ENCODE data around the gene BARHL1.

Gene BARHL1

GRCh38 chr9:132609184-132609583 lies 26.8 kb downstream of the BARHL1 start:
- Histone ChIP-seq H3K9me3 (ENCODE audit: control insufficient read depth, insufficient read depth, low read depth, low read length) (no peaks in the 10 kb centered on the region), H3K27ac (ENCODE audit: extremely low read depth, low read depth, low read length) (no peak overlapping the region), H3K4me3 (ENCODE audit: low read depth, low read length) (no peak overlapping the region), H3K36me3 (ENCODE audit: control insufficient read depth in 2 of 2, insufficient read depth in 1 of 2, low read length in 2 of 2) (peaks cover 3 to 68% of the 10 kb centered on the region in 2 experiments; a peak in 2 of 3 replicates), H3K4me1 (ENCODE audit: control insufficient read depth, insufficient read depth, low read length) (no peaks in the 10 kb centered on the region)
- ChIA-PET CTCF (no interaction called here), POLR2A (no interaction called here)
- TF ChIP-seq ZNF350 (tag by site-specific recombination; IDR thresholded peaks at IDR 0.05) = no peak
- no peak for TF ChIP-seq KLF10 (tag by site-specific recombination; IDR thresholded peaks at IDR 0.05)
- no peak for TF ChIP-seq ZNF133 (tag by site-specific recombination; IDR thresholded peaks at IDR 0.05)
- TF ChIP-seq REPIN1 (tag by site-specific recombination; IDR thresholded peaks at IDR 0.05; ENCODE audit: low read depth) = no peak
- TF ChIP-seq, protein P1, sequence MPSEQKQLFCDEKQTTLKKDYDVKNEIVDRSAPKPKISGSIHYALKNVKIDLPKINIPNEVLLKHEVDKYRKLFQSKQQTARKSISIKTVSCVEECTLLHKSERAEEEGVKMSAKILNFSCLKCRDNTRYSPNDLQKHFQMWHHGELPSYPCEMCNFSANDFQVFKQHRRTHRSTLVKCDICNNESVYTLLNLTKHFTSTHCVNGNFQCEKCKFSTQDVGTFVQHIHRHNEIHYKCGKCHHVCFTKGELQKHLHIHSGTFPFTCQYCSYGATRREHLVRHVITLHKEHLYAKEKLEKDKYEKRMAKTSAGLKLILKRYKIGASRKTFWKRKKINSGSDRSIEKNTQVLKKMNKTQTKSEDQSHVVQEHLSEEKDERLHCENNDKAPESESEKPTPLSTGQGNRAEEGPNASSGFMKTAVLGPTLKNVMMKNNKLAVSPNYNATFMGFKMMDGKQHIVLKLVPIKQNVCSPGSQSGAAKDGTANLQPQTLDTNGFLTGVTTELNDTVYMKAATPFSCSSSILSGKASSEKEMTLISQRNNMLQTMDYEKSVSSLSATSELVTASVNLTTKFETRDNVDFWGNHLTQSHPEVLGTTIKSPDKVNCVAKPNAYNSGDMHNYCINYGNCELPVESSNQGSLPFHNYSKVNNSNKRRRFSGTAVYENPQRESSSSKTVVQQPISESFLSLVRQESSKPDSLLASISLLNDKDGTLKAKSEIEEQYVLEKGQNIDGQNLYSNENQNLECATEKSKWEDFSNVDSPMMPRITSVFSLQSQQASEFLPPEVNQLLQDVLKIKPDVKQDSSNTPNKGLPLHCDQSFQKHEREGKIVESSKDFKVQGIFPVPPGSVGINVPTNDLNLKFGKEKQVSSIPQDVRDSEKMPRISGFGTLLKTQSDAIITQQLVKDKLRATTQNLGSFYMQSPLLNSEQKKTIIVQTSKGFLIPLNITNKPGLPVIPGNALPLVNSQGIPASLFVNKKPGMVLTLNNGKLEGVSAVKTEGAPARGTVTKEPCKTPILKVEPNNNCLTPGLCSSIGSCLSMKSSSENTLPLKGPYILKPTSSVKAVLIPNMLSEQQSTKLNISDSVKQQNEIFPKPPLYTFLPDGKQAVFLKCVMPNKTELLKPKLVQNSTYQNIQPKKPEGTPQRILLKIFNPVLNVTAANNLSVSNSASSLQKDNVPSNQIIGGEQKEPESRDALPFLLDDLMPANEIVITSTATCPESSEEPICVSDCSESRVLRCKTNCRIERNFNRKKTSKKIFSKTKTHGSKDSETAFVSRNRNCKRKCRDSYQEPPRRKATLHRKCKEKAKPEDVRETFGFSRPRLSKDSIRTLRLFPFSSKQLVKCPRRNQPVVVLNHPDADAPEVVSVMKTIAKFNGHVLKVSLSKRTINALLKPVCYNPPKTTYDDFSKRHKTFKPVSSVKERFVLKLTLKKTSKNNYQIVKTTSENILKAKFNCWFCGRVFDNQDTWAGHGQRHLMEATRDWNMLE (tag by site-specific recombination; conservative IDR thresholded peaks at IDR 0.05; ENCODE audit: low read depth) = no peak
- TF ChIP-seq ZNF391 (tag by site-specific recombination; IDR thresholded peaks at IDR 0.05; ENCODE audit: borderline replicate concordance, low read depth) = no peak
- no peak for TF ChIP-seq ZNF792 (tag by site-specific recombination; IDR thresholded peaks at IDR 0.05)
- TF ChIP-seq ZNF138 (tag by site-specific recombination; IDR thresholded peaks at IDR 0.05; ENCODE audit: borderline replicate concordance) = no peak
- TF ChIP-seq KLF16 (tag by site-specific recombination; IDR thresholded peaks at IDR 0.05) = no peak
- no peak for TF ChIP-seq ZNF292 (tag by site-specific recombination; IDR thresholded peaks at IDR 0.05; ENCODE audit: borderline replicate concordance, low read depth)
- no peak for TF ChIP-seq ZNF501 (tag by site-specific recombination; IDR thresholded peaks at IDR 0.05)
- TF ChIP-seq, protein P2, sequence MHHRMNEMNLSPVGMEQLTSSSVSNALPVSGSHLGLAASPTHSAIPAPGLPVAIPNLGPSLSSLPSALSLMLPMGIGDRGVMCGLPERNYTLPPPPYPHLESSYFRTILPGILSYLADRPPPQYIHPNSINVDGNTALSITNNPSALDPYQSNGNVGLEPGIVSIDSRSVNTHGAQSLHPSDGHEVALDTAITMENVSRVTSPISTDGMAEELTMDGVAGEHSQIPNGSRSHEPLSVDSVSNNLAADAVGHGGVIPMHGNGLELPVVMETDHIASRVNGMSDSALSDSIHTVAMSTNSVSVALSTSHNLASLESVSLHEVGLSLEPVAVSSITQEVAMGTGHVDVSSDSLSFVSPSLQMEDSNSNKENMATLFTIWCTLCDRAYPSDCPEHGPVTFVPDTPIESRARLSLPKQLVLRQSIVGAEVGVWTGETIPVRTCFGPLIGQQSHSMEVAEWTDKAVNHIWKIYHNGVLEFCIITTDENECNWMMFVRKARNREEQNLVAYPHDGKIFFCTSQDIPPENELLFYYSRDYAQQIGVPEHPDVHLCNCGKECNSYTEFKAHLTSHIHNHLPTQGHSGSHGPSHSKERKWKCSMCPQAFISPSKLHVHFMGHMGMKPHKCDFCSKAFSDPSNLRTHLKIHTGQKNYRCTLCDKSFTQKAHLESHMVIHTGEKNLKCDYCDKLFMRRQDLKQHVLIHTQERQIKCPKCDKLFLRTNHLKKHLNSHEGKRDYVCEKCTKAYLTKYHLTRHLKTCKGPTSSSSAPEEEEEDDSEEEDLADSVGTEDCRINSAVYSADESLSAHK (tag by site-specific recombination; IDR thresholded peaks at IDR 0.05) = no peak

GRCh38 chr9:132609829-132610228 lies 27.4 kb downstream of the BARHL1 start:
- Histone ChIP-seq H3K27ac (ENCODE audit: extremely low read depth, low read depth, low read length) (no peak overlapping the region), H3K4me1 (ENCODE audit: control insufficient read depth, insufficient read depth, low read length) (no peaks in the 10 kb centered on the region), H3K4me3 (ENCODE audit: low read depth, low read length) (no peak overlapping the region), H3K9me3 (ENCODE audit: control insufficient read depth, insufficient read depth, low read depth, low read length) (no peaks in the 10 kb centered on the region), H3K36me3 (ENCODE audit: control insufficient read depth in 2 of 2, insufficient read depth in 1 of 2, low read length in 2 of 2) (peaks cover 3 to 72% of the 10 kb centered on the region in 2 experiments; a peak in 2 of 3 replicates)
- TF ChIP-seq ZNF248 (tag by site-specific recombination; IDR thresholded peaks at IDR 0.05) (no peak), SALL2 (tag by site-specific recombination; IDR thresholded peaks at IDR 0.05; ENCODE audit: borderline replicate concordance) (no peak), ZNF350 (tag by site-specific recombination; IDR thresholded peaks at IDR 0.05) (no peak), WT1 (tag by site-specific recombination; IDR thresholded peaks at IDR 0.05) (no peak), MEIS1 (CRISPR knock-in tag; IDR thresholded peaks at IDR 0.05; ENCODE audit: borderline replicate concordance) (no peak), ZNF837 (tag by site-specific recombination; IDR thresholded peaks at IDR 0.05) (no peak), ZFHX2 (tag by site-specific recombination; conservative IDR thresholded peaks at IDR 0.05) (no peak), ZNF660 (tag by site-specific recombination; IDR thresholded peaks at IDR 0.05) (no peak), ZSCAN23 (tag by site-specific recombination; IDR thresholded peaks at IDR 0.05) (no peak), ZNF692 (tag by site-specific recombination; IDR thresholded peaks at IDR 0.05) (no peak), ZNF416 (tag by site-specific recombination; IDR thresholded peaks at IDR 0.05) (no peak)
- TF ChIP-seq, protein P3, sequence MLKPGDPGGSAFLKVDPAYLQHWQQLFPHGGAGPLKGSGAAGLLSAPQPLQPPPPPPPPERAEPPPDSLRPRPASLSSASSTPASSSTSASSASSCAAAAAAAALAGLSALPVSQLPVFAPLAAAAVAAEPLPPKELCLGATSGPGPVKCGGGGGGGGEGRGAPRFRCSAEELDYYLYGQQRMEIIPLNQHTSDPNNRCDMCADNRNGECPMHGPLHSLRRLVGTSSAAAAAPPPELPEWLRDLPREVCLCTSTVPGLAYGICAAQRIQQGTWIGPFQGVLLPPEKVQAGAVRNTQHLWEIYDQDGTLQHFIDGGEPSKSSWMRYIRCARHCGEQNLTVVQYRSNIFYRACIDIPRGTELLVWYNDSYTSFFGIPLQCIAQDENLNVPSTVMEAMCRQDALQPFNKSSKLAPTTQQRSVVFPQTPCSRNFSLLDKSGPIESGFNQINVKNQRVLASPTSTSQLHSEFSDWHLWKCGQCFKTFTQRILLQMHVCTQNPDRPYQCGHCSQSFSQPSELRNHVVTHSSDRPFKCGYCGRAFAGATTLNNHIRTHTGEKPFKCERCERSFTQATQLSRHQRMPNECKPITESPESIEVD (tag by site-specific recombination; IDR thresholded peaks at IDR 0.05) = no peak
- ChIA-PET POLR2A (no interaction called here), CTCF (no interaction called here)
